GM18861 (cell line): ENCODE measurements around the gene MYOF.
"Not testable (repeated sequence)": the region's sequence is repeated elsewhere in the genome, so short reads cannot be mapped to it uniquely, and the experiment has no call there.

Experiments used
- ATAC-seq: cut with Tn5 transposase; IDR thresholded peaks from one replicate; pipeline ENCODE4 v1.9.1; 2021; ENCODE audit not compliant: unreplicated experiment

MYOF gene

GRCh38 chr10:93356516-93356915, 125.6 kb downstream of the MYOF start:
- ATAC-seq: no peak

- no peak for ATAC-seq
These were observed 129.3 kb downstream of the MYOF start for GRCh38 chr10:93352638-93353383.

- no peak for ATAC-seq
These were observed 135.4 kb downstream of the MYOF start for GRCh38 chr10:93346694-93347093.

- ATAC-seq: no peak
These were observed 136.0 kb downstream of the MYOF start for GRCh38 chr10:93346108-93346507.

GRCh38 chr10:93344691-93345090, 137.4 kb downstream of the MYOF start:
- no peak for ATAC-seq

- ATAC-seq: no peak
These were observed 139.2 kb downstream of the MYOF start for GRCh38 chr10:93342921-93343320.

GRCh38 chr10:93342366-93342765, 139.8 kb downstream of the MYOF start:
- no peak for ATAC-seq

- no peak for ATAC-seq
These were observed 144.8 kb downstream of the MYOF start for GRCh38 chr10:93337309-93337721.

- ATAC-seq: no peak
These were observed 145.5 kb downstream of the MYOF start for GRCh38 chr10:93336678-93337077.

GRCh38 chr10:93336110-93336509, 146.0 kb downstream of the MYOF start:
- no peak for ATAC-seq

GRCh38 chr10:93334901-93335327, 147.2 kb downstream of the MYOF start:
- ATAC-seq: no peak

GRCh38 chr10:93334181-93334580, 148.0 kb downstream of the MYOF start:
- no peak for ATAC-seq

- no peak for ATAC-seq
These were observed 148.7 kb downstream of the MYOF start for GRCh38 chr10:93333278-93333978.

GRCh38 chr10:93330824-93331223, 151.3 kb downstream of the MYOF start:
- no peak for ATAC-seq

GRCh38 chr10:93319896-93320295, 162.2 kb downstream of the MYOF start:
- ATAC-seq: no peak

GRCh38 chr10:93319096-93319495, 163.0 kb downstream of the MYOF start:
- ATAC-seq: no peak

GRCh38 chr10:93315246-93315645, 166.9 kb downstream of the MYOF start:
- no peak for ATAC-seq

- ATAC-seq: not testable (repeated sequence)
These were observed 167.5 kb downstream of the MYOF start for GRCh38 chr10:93314656-93315055.

- no peak for ATAC-seq
These were observed 168.3 kb downstream of the MYOF start for GRCh38 chr10:93313798-93314197.

- ATAC-seq: no peak
These were observed 173.1 kb downstream of the MYOF start for GRCh38 chr10:93309062-93309461.

GRCh38 chr10:93305122-93305521, 177.0 kb downstream of the MYOF start:
- ATAC-seq: no peak

- ATAC-seq: no peak
These were observed 181.2 kb downstream of the MYOF start for GRCh38 chr10:93300981-93301380.
